ENCODE measurements around the gene CDK5RAP2.
"Not testable (repeated sequence)": the region's sequence is repeated elsewhere in the genome, so short reads cannot be mapped to it uniquely, and the experiment has no call there.

The CDK5RAP2 gene

GRCh38 chr9:120507936-120508510 is 71.9 kb downstream of the CDK5RAP2 start:
- Histone ChIP-seq H3K27ac (replicated peaks) (no peak overlapping the region), H3K27me3 (ENCODE audit: insufficient read depth, poor library complexity, severe bottlenecking) (no peaks in the 10 kb centered on the region), H3K4me3 (replicated peaks; ENCODE audit: insufficient read depth, low read length) (no peak overlapping the region)
- DNase-seq (ENCODE audit: low read depth in 1 of 2, low spot score in 1 of 2): no peak
- TF ChIP-seq SPI1 (IDR thresholded peaks at IDR 0.05; ENCODE audit: borderline replicate concordance, low read depth) (no peak), CTCF (IDR thresholded peaks at IDR 0.05; ENCODE audit: insufficient read depth, low read length) (no peak), POLR2AphosphoS5 (IDR thresholded peaks at IDR 0.05; ENCODE audit: low read depth) (no peak), GABPA (IDR thresholded peaks at IDR 0.05; ENCODE audit: low read depth) (no peak), REST (IDR thresholded peaks at IDR 0.05; ENCODE audit: insufficient replicate concordance, low read depth) (no peak)

DNA sequence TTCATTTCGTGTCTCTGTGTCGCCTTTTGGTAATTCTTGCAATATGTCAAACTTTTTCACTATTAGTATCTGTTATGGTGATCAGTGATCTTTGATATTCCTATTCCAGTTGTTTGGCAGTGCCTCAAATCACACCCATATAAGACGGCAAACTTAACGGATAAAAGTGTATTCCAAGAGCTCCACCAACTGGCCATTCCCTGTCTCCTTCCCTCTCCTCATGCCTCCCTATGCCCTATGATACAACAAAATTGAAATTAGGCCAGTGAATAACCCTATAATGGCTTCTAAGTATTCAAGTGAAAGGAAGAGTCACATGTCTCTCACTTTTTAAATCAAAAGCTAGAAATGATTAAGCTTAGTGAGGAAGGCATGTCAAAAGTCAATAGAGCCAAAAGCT is 74.8 kb downstream of the CDK5RAP2 start:
- Histone ChIP-seq H3K4me3 (replicated peaks; ENCODE audit: insufficient read depth, low read length) (no peak overlapping the region), H3K27ac (replicated peaks) (no peak overlapping the region), H3K27me3 (ENCODE audit: insufficient read depth, poor library complexity, severe bottlenecking) (no peaks in the 10 kb centered on the region)
- no peak for TF ChIP-seq SPI1 (IDR thresholded peaks at IDR 0.05; ENCODE audit: borderline replicate concordance, low read depth)
- no peak for TF ChIP-seq REST (IDR thresholded peaks at IDR 0.05; ENCODE audit: insufficient replicate concordance, low read depth)
- no peak for TF ChIP-seq POLR2AphosphoS5 (IDR thresholded peaks at IDR 0.05; ENCODE audit: low read depth)
- TF ChIP-seq CTCF (IDR thresholded peaks at IDR 0.05; ENCODE audit: insufficient read depth, low read length): no peak
- TF ChIP-seq GABPA (IDR thresholded peaks at IDR 0.05; ENCODE audit: low read depth): no peak
- DNase-seq (ENCODE audit: low read depth in 1 of 2, low spot score in 1 of 2): no peak

GRCh38 chr9:120500733-120501132 is 79.2 kb downstream of the CDK5RAP2 start:
- Histone ChIP-seq H3K27me3 (ENCODE audit: insufficient read depth, poor library complexity, severe bottlenecking) (no peaks in the 10 kb centered on the region), H3K27ac (replicated peaks) (no peak overlapping the region), H3K4me3 (replicated peaks; ENCODE audit: insufficient read depth, low read length) (no peak overlapping the region)
- no peak for DNase-seq (ENCODE audit: low read depth in 1 of 2, low spot score in 1 of 2)
- TF ChIP-seq REST (IDR thresholded peaks at IDR 0.05; ENCODE audit: insufficient replicate concordance, low read depth) (no peak), SPI1 (IDR thresholded peaks at IDR 0.05; ENCODE audit: borderline replicate concordance, low read depth) (no peak), CTCF (IDR thresholded peaks at IDR 0.05; ENCODE audit: insufficient read depth, low read length) (no peak), GABPA (IDR thresholded peaks at IDR 0.05; ENCODE audit: low read depth) (no peak), POLR2AphosphoS5 (IDR thresholded peaks at IDR 0.05; ENCODE audit: low read depth) (no peak)

- not testable (repeated sequence) for H3K27ac ChIP-seq (replicated peaks); H3K27me3 ChIP-seq (ENCODE audit: insufficient read depth, poor library complexity, severe bottlenecking); DNase-seq (ENCODE audit: low read depth in 1 of 2, low spot score in 1 of 2); H3K4me3 ChIP-seq (replicated peaks; ENCODE audit: insufficient read depth, low read length)
Observed at GRCh38 chr9:120497865-120498264, 82.1 kb downstream of the CDK5RAP2 start.

DNA sequence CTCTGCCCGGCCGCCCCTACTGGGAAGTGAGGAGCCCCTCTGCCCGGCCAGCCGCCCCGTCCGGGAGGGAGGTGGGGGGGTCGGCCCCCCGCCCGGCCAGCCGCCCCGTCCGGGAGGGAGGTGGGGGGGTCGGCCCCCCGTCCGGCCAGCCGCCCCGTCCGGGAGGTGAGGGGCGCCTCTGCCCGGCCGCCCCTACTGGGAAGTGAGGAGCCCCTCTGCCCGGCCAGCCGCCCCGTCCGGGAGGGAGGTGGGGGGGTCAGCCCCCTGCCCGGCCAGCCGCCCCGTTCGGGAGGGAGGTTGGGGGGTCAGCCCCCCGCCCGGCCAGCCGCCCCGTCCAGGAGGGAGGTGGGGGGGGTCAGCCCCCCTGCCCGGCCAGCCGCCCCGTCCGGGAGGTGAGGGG is 83.5 kb downstream of the CDK5RAP2 start:
- not testable (repeated sequence) for H3K27me3 ChIP-seq (ENCODE audit: insufficient read depth, poor library complexity, severe bottlenecking); H3K4me3 ChIP-seq (replicated peaks; ENCODE audit: insufficient read depth, low read length); DNase-seq (ENCODE audit: low read depth in 1 of 2, low spot score in 1 of 2)

More for the DNA sequence above, 83.5 kb downstream of the CDK5RAP2 start:
- not testable (repeated sequence) for H3K27ac ChIP-seq (replicated peaks)
